Measurements from ENCODE around the gene BDNF. TPM values are rescaled to one million over a fixed set of nuclear protein-coding genes. Genes with fewer than 3 reads are reported as not detected.

The BDNF gene
- total and polyA plus RNA-seq, 2 of the 8 experiments (the other 6 are each of a cell fraction or from before 2014, with no cell fraction given): 2.4 to 5.4 TPM

DNA sequence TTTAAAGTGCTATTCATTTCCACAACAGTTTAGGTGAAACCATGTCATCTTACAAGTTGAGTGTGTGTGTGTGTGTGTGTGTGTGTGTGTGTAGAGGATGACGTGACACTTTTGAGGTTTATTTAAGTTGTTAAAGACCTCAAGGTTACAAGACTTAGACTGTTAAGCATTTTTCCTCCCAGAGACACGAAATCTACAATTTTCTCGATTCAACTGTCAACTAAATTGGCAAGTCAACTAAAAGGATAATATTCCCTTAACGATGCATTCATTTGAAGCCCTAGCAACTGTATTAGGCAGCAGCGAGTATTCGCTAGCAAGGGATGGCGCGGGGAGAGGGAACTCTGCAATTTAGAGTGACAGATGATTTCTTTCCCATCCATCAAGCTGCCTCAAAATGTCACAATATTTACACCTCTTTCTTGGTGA is 17.6 kb upstream of the BDNF start:
- Histone ChIP-seq H3K18ac (ENCODE audit: extremely low read depth, low read length) (peak overlapping the region; percentile 11; the same call in 1 of the 2 replicates), H2BK20ac (ENCODE audit: low read length) (no peak overlapping the region), H2BK5ac (ENCODE audit: low read depth, low read length) (peak overlapping the region; percentile 3; the same call in 1 of the 2 replicates), H3K14ac (ENCODE audit: insufficient read length) (no peak overlapping the region), H4K91ac (replicated peaks; ENCODE audit: insufficient read length, low read length) (no peak overlapping the region), H3K79me1 (ENCODE audit: low read depth, low read length) (no peaks in the 10 kb centered on the region), H3K4me2 (ENCODE audit: insufficient read depth in 1 of 2, low read depth in 2 of 2, low read length in 2 of 2) (peak overlapping the region; percentile 93 to 94), H4K5ac (ENCODE audit: insufficient read length, low read depth, low read length) (no peak overlapping the region), H3K23ac (ENCODE audit: insufficient read length) (no peak overlapping the region), H3K27me3 (replicated peaks in 1 of 4; ENCODE audit: control insufficient read depth in 3 of 4, extremely low read depth in 1 of 4, insufficient read depth in 3 of 4, low read length in 3 of 4) (peaks cover 7 to 24% (median 21%) of the 10 kb centered on the region in 4 experiments), H2BK12ac (ENCODE audit: low read depth, low read length) (no peak overlapping the region), H4K20me1 (replicated peaks in 1 of 2; ENCODE audit: control insufficient read depth in 1 of 2, insufficient read depth in 2 of 2, low read length in 2 of 2) (peaks cover 0 to 4% of the 10 kb centered on the region in 2 experiments), H3K4me3 (ENCODE audit: extremely low read depth in 1 of 4, insufficient read depth in 2 of 4, low read depth in 3 of 4, low read length in 4 of 4) (peak overlapping the region; percentile 67 to 99 (median 78)), H4K8ac (ENCODE audit: extremely low read depth, insufficient read depth, low read length) (no peak overlapping the region), H2AFZ (ENCODE audit: low read length) (no peak overlapping the region), H3K4me1 (replicated peaks in 1 of 4; ENCODE audit: control insufficient read depth in 3 of 4, insufficient read depth in 4 of 4, low read length in 3 of 4) (peaks cover 5 to 11% (median 9%) of the 10 kb centered on the region in 4 experiments; a peak in 6 of 7 replicates), H2BK120ac (replicated peaks; ENCODE audit: low read depth, low read length) (no peak overlapping the region), H3K9me3 (ENCODE audit: insufficient read depth in 2 of 2, low read depth in 1 of 2, low read length in 1 of 2) (no peaks in the 10 kb centered on the region), H2BK15ac (ENCODE audit: low read length) (no peak overlapping the region), H3K27ac (ENCODE audit: low read depth, low read length) (no peak overlapping the region), H3K9ac (replicated peaks in 1 of 4; ENCODE audit: extremely low read depth in 1 of 4, low read depth in 3 of 4, low read length in 3 of 4) (peak overlapping the region; percentile 31 to 68 (median 56)), H3K23me2 (ENCODE audit: low read depth, low read length) (peaks cover 35% of the 10 kb centered on the region), H3K56ac (replicated peaks; ENCODE audit: insufficient read length, low read depth, low read length) (no peak overlapping the region), H3K36me3 (ENCODE audit: control insufficient read depth in 2 of 4, insufficient read depth in 4 of 4, low read length in 3 of 4) (no peaks in the 10 kb centered on the region), H2AK5ac (ENCODE audit: low read depth, low read length) (no peak overlapping the region), H3K79me2 (ENCODE audit: control insufficient read depth in 1 of 2, insufficient read depth in 2 of 2, low read length in 2 of 2) (no peaks in the 10 kb centered on the region), H3K4ac (replicated peaks; ENCODE audit: insufficient read length, low read depth, low read length) (no peak overlapping the region)
- WGBS, 2 experiments (ENCODE audit: extremely low coverage in 1 of 2, insufficient coverage in 1 of 2, insufficient read length in 1 of 2, insufficient replicate concordance in 2 of 2, low coverage in 1 of 2, low lambda C conversion rate in 2 of 2, missing lambda C conversion rate in 1 of 2): 1% methylated on average over 8 of the region's 8 CpGs; no CpG with 5 or more reads in 1 of the 2 experiments
- DNase-seq (ENCODE audit: low read depth in 1 of 2, low spot score in 2 of 2) (no peak), FAIRE-seq (peak; percentile 45)
- CTCF ChIA-PET (ENCODE audit: partially characterized antibody): interaction anchor here (0.6 to 11.2 kb wide), 23 partner anchors 8 to 982 kb away, joined by 3 to 223 read pairs (median 4); partner anchors contain the start of gene BDNF
- POLR2A ChIA-PET (ENCODE audit: partially characterized antibody): interaction anchor here (0.7 to 9.1 kb wide), 26 partner anchors 9 to 570 kb away, joined by 3 to 191 read pairs (median 4); partner anchors contain the start of genes BDNF, KIF18A and METTL15
- TF ChIP-seq RAD21 (IDR thresholded peaks at IDR 0.05 in 1 of 2, conservative IDR thresholded peaks at IDR 0.05 in 1 of 2; ENCODE audit: low read depth in 2 of 2, low read length in 2 of 2) (no peak), ZNF274 (IDR thresholded peaks at IDR 0.05; ENCODE audit: borderline replicate concordance, extremely low read depth, low read length) (no peak), MAFK (IDR thresholded peaks at IDR 0.05; ENCODE audit: low read depth, low read length) (peak; percentile 53; the same call in 1 of the 2 replicates), POLR2AphosphoS5 (IDR thresholded peaks at IDR 0.05; ENCODE audit: low read depth, low read length) (no peak), BACH1 (IDR thresholded peaks at IDR 0.05; ENCODE audit: low read length) (peak; percentile 82), SAP30 (IDR thresholded peaks at IDR 0.05; ENCODE audit: insufficient read depth, insufficient replicate concordance, low read length) (peak; percentile 1), JUN (IDR thresholded peaks at IDR 0.05; ENCODE audit: low read depth, low read length) (no peak), EZH2 (IDR thresholded peaks at IDR 0.05; ENCODE audit: low read depth, low read length, severe bottlenecking) (no peak), MAX (IDR thresholded peaks at IDR 0.05) (no peak), ASH2L (IDR thresholded peaks at IDR 0.05; ENCODE audit: low read length) (peak; percentile 41), JUND (IDR thresholded peaks at IDR 0.05; ENCODE audit: low read length) (no peak)
